Activated CD4-positive, alpha-beta T cell treated with anti-CD3 and anti-CD28 coated beads for 48 hours (primary cell): ENCODE results near the gene ASTE1.
A peak's percentile ranks its signal among the peaks of the same experiment; 100 is the strongest.

Experiments used
- DNase-seq: peaks from one replicate; pipeline ENCODE4 v3.0.0-alpha.2; 2020

Gene ASTE1, protein sequence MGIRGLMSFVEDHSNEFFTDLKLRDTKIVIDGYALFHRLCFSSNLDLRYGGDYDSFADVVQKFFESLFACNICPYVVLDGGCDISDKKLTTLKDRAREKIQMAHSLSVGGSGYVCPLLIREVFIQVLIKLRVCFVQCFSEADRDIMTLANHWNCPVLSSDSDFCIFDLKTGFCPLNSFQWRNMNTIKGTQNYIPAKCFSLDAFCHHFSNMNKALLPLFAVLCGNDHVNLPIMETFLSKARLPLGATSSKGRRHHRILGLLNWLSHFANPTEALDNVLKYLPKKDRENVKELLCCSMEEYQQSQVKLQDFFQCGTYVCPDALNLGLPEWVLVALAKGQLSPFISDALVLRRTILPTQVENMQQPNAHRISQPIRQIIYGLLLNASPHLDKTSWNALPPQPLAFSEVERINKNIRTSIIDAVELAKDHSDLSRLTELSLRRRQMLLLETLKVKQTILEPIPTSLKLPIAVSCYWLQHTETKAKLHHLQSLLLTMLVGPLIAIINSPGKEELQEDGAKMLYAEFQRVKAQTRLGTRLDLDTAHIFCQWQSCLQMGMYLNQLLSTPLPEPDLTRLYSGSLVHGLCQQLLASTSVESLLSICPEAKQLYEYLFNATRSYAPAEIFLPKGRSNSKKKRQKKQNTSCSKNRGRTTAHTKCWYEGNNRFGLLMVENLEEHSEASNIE

DNA sequence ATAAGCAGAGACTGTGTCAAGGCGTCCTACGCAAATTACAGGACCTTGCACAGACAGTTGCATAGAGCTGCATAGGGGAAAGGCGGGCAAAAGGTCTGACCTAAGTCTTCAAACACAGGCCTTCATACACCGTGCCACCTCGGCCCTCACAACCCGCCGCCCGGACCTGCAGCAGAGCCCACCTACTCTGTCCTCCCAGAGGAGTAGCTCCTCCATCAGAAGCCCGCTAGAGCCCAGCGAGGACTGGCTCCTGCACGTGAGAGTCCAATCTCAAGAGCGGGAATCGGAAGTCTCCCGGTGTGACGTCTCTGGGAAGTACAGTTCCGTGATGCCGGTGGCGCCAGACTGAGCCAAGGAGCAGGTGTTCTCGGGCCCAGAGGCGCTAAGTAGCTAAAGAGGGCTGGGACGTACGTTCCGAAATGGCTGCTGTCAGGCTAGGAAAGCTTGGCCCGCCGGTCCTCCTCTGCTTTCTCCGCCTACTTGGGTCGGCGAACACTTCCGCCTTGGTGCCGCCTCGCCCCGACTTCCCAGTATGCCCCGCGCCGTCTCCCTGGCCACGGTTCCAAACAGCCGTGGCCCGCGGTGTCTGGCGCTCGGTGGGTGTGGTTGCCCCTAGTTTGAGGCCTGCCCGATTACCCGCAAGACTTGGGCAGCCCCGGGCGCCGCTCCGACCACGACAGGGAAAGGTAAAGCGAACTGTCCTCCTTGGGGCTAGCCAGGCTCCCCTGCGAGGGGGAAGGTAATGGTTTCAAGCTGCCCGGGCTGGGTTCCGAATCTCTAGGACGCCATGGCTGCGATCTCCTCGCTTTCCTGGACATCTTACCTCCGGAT lies at the start of gene ASTE1, which contains the start of gene NEK11:
TSS of gene ASTE1 (minus strand) at position 505 of the 831 bp plus-strand sequence. CDS start 1,519 bp downstream, outside the sequence.
TSS of gene NEK11 (plus strand) at position 557 of the 831 bp plus-strand sequence. CDS start 2,832 bp downstream, outside the sequence.
- peak; percentile 93 for DNase-seq

DNA sequence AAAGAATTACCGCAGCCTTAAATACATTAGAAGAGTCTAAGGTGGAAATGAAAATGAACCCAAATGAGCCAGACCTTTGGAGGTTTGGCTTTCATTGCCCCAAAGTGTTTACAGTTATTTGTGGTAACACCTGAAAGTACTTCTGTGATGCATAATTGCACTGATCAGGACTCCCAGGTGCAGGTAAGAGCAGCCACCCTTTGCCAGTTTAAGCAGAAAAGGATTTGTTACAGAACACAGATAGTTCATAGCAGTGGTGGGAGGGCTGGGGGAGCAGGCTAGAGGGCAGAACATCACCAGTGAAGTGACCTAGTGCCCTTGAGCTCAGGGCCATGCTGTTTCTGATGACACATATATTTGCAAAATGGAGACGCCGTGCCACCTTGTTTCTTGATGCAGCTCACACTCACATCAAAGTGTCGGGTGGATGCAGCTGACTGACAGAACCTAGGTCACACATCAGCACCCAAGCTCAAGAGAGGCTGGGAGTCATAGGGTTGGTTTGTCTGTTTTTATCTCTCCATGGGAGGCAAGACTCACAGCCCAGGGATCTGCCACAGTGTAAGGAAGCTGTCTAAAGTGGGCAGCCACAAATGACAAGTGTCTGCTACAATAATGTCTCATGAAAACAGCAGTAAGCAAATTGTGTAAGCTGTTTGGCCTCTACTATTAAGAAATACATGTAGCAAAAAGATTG lies 49.2 kb upstream of the ASTE1 start:
- no peak for DNase-seq

DNA sequence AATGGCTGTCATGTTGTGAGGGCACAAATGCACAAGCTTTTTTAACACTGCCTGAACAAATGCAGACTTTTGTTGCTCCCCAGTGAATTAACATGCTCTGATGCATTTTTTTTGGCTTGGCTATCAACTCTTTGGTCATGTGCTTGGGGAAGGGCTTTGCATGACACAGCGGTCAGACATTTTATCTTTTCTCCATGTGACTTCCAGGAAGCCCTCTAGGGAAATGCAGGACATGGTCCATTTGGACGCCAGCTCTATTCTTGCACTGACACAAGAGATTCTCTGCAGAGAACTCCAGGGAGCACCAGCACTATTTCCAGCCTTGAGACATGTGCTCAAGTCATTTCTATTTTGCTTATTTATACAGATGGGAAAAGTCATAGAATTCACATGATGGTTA lies 46.2 kb upstream of the ASTE1 start:
- no peak for DNase-seq

DNA sequence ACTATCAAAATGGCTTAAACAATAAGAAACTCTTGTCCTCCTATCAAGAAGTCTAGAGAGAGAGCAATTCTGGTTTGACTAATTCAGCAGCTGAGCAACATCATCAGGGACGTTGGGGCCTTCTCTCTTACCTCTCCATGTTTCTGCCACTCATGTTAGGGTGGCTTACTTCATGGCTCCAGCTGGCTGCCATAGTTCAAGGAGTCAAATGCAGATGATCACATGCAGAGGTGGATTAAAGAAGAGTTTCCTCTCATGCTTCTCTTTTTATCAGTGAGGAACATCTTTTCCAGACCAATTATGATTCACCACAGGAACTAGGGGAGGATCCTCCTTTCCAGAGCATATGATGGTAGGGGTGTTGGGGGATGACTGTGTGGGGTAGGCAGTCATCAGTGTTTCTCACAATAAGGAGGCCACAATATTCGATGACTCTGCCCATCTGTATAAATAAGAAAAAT lies 45.5 kb upstream of the ASTE1 start:
- DNase-seq = no peak

DNA sequence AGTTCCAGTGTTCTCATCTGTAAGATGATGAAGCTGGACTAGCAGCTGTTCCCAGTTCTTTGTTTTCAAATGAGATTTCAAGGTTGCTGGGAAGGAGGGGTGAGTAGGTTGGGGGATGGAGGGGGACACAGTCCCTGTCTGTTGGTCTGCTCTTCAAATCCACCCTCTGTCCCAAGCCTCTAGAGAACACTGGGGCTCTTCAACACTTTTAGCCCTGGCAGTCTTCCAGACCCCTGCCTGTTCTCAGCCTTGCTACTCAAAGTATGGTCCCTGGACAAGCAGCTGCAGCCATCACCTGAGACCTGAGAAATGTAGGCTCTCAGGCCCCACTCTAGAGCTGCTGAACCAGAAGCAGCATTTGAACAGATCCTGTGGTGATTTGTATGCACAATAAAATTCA lies 41.4 kb upstream of the ASTE1 start:
- no peak for DNase-seq

DNA sequence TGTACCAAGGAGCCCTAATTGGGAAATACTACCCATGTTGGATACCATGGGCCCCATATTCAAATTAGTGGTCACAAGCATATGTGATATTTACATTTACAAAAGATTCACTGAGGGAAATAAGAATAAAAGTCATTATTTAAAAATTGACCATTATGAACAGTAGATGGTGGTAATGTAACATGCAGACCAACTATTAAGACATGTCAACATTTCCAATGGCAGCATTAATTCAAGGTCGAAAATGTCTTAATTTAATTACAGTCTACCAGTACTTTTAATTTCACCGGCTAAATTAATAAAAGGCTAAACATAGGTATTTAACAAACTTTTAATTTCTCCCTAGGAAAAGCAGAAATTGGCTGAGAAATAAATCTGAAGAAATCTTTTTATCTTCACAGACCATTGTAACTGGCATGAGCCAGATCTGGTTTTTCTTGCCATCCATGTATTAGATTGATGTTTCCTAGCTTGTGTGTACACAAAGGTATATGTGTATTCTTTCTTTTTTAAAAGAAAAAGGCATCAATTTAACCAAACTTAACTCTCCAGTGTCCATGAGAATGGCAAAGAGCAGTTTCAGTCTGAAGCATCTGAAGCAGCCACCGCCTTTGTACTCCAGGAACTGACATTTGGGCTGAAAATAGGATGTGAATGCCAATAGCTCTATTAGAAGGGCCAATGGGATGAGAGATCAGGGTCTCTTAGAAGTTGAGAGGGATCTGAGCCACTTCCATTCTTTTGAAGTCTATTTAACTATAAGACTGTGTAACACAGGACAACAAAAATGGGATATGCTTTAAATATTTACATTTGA lies 26.6 kb upstream of the ASTE1 start:
- DNase-seq = no peak

DNA sequence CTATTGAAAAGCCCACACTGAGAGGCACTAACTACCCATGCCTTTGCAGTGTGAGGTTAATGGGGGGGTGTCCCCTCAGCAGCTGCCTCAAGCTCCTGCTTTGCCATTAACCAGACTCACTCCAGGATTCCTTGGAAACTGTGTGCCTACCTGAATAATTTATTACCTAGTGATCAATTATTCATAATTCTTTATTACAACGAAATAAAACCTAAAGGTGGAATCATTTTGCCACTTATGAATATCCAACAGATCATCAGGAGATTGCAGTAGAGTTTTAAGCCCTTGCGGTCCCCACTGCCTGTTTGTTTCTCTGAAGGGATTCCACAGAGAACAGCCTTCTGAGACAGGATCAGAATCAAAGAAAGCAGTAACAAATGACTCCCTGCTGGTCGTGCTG lies 23.4 kb upstream of the ASTE1 start:
- DNase-seq = no peak

DNA sequence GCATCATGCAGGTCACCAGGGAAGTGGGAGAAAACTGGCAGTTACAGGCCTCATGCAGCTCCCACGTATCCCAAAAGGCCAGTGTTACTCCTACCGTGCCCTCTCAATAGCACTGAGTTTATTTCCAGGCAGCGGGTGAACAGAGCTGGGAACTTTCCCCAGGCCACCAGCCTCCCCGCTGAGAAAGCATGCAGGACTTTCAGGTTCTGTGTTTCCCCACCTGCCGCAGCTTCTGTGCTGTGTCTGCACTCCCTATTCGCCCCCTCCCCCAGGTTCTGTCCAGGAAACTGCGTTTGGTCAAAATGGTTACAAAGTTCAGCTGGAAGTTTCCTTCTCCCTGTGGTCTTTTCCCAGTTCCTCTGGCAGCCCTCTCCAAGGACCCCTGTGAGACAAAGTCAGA lies 21.4 kb upstream of the ASTE1 start:
- DNase-seq = no peak

DNA sequence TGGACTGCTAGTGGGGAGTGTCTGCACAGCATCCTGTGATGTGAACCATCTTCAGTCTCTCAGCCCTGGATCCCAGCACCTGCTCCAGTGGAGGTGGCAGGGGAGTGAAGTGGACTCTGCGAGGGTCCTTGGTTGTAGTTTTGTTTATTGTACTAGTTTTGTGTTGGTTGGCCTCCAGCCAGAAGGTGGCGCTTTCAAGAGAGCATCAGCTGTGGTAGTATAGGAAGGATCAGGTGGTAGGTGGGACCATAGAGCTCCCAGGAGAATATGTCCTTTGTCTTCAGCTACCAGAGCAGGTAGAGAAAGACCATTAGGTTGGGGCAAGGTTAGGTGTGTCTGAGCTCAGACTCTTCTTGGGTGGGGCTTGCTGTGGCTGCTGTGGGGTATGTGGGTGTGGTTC lies 21.0 kb upstream of the ASTE1 start:
- DNase-seq = peak; percentile 17

DNA sequence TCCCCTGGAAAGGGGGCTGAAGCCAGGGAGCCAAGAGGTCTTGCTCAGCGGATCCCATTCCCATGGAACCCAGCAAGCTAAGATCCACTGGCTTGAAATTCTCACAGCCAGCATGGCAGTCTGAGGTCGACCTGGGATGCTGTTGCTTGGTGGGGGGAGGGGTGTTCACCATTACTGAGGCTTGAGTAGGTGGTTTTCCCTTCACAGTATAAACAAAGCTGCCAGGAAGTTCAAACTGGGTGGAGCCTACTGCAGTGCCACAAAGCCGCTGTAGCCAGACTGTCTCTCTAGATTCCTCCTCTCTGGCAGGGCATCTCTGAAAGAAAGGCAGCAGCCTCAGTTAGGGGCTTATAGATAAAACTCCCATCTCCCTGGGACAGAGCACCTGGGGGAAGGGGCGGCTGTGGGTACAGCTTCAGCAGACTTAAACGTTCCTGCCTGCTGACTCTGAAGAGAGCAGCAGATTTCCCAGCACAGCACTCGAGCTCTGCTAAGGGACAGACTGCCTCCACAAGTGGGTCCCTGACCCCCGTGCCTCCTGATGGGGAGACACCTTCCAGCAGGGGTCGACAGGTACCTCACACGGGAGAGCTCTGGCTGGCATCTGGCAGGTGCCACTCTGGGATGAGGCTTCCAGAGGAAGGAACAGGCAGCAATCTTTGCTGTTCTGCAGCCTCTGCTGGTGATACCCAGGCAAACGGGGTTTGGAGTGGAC lies 15.8 kb upstream of the ASTE1 start:
- DNase-seq = peak; percentile 20

DNA sequence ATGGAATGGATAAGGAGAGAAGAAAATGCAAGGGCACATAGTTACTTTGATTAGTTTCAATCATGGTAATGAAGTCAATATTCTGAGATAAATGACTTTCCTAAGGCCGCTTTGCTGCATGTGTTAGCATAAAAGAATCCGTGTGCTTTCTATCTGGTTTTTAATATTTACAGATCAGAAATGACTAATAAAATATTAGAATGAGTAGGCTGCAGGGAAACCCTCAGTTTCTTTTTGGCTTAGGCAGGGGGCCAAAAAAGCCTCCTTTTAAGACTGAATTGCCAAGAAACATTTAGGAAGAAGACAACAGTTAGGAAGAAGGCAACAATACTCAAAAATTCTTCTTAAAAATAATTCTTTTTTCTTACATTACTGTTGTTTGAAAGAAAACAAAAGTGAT lies 11.7 kb upstream of the ASTE1 start:
- no peak for DNase-seq

DNA sequence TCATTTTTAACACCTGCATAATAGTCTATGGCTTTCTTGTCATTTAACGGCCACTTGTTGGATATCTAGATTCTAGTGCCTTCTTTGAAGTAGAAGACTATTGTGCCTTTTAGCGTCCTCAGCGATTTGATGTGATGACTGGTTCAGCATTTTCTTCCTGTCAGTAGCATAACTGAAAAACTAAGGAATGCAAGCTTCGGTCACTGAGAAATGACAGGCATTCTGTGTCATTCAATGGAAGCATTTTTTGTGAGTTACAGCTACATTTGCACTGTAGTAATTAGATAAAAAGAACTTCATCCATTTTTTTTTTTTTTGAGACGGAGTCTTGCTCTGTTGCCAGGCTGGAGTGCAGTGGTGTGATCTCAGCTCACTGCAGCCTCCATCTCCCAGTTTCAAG lies 10.4 kb upstream of the ASTE1 start:
- DNase-seq = no peak

DNA sequence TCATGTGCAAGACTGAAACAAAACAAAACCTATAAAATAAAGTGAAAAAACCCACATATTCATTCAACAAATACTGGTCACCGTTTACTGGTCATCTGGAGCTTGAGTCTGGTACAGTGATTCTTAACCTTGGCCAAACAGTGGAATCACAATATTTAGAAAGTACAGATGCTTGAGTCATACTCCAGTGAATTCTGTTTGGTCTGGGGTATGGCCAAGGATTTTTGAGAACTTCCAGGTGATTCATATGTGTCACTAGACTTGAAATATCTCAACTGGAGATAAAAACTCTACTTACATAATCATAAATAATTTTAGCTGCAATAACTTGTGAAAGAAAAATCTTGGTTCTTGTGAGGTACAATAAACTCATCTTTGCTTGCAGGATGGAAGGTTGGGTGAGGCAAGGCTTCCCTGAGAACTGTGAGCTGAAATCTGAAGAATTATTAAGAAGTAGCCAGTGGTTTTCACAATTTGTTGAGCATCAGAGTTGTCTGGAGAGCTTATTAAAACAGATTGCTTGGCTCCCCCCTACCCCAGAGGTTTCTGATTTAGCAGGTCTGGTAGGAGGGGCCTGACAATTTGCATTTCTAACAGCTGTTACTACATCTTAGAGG lies 9.7 kb upstream of the ASTE1 start:
- no peak for DNase-seq

DNA sequence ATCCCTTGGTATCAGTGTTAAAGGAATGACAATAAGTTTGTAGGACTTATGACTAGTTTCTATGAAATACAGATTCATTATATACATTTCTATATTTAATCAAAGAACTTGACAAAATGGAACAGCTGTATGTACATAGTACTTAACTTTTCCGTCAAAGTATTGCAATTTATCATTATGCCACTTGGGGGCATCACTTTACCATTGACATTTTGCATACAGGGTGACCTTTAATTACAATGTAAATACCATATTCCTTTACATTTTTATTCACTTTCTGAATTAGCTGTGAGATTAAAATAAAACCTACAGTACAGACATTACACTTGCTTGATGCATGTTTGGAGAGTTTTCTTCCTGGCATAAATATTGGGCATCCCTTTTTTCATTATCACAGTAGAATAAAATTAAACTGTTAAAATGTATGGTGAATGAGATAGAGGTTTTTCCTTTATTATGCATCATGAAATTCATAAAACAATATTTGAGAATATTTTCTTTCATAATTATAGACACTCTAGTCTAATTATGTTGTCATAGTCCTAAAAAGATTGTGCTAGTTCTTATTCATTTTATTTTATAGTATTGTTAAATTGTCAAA lies 7.0 kb upstream of the ASTE1 start:
- DNase-seq = no peak

DNA sequence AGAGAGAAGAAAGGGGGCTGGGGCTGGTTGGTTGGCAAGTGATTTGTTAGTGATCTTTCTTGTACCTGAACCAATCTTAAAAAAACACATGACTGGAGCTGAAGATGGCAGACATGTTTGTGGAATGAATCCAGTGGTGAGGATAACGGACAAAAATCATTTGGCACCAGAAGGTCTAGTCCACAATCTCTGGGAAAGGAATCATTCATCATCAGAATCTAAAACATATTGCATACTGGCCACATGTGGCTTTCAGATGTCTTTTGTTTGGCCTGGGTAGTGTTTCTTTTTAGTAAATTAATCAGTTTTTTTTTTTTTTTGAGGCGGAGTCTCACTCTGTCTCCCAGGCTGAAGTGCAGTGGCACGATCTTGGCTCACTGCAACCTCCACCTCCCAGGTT lies 5.0 kb upstream of the ASTE1 start:
- no peak for DNase-seq

DNA sequence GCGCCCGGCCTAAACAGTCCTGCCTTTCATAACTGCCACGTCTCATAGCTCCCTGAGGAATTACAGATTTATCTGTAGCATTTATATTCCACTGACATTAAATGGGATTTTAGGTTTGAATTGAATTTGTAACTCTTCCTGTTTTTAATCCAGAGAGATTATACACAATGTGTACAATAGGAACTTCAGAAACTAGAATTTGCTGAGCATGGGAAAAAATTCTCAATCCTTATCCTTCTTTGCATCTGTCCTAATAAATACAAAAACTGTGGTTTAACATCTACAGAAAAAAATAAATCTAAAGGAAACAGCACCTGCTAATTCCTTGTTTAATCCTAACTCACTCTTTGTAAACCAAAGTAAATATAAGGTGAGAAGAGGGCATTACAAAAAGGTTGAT lies 2.2 kb upstream of the ASTE1 start:
- DNase-seq = no peak

DNA sequence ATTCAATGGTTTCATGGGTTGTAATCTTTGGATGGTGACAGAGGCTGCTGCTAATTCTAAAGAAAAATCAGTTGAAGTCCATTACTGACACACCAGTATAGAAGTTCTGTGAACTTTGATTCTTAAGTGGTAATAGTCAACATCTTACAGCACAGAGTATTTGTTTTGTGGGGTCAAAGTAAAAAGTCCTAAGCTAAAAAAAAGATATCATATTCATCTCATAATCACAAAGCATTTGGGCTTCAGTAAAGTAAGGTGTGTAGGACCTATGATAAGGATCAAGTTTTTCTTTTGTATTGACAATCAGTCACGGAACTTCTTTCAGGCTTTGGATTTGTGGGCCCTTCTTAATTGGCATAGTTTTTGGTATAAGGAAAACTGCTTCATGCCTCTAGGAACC lies 1.1 kb downstream of the ASTE1 start:
- no peak for DNase-seq

DNA sequence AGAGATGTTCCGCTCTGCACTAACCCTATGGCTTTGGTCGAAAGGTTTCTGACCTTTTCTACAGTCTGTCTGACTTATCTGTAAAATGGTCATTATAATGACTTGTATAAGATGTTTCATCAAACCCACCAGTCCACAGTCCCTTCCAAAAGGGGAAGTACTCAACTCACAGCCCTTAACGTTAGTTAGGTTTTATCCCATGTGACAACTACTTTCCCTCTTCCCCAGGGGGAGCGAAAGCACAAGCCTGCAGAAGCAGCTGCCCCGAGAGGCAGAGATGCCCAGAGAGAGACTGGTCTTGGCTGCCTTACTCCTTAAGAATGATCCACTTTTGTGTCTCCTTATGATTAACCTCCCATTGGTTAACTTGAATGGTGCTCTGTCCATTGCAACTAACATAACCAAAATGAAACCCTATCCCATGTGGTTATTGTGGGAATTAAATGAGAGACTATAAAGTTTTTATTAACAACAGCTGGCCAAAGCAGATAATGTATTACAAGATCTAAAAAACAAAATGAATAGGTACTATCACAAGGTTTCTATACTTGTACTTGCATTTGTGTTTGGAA lies 6.4 kb downstream of the ASTE1 start:
- DNase-seq = no peak

DNA sequence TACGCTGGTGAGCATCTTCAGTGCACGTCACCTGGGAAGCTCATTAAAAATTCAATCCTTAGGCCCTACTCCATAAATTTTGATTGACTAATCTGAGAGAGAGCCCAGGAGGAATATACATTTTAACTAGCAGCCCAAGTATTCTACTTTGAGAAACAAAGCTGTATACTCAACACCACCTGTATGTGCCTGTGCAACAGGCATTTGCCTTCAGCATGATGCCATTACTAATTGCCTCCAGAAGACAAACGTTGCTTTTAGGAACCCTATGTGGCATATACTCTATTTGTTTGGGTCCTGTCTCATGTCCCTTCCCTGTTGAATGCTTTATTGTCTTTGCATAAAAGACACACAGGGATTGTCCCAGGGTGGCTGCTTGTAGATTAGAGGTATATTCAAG lies 7.7 kb downstream of the ASTE1 start:
- DNase-seq = no peak

DNA sequence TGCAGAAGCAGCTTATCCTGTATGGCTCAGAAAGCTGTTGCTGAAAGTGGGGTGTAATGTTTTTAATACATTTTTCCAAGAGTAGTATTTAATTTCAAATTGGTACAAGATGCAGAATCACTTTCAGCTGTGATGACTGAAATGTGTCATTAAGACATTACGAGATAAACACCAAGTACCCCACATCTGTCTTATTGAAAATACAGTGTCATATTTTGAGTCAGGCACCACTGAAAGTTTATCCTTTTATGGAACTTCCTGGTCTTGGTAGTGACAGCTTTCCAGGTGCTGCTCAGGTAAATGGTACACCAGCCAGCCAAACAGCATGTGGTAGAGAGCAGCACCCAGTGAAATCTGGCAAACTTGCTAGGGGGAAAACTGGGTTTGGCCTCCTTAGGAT lies 16.9 kb downstream of the ASTE1 start:
- no peak for DNase-seq
